K562 (cell line): ENCODE measurements around the gene SPAG9.

Experiments
- AFF4 ChIP-seq: sonication (generic); formaldehyde crosslinking; IDR thresholded peaks from 2 replicates; pipeline ENCODE4 v1.8.0; 2023; ENCODE audit warnings: mild to moderate bottlenecking, missing genetic modification reagents
- CCAR2 ChIP-seq: fragments of 200-400 bp; formaldehyde crosslinking; IDR thresholded peaks from 2 replicates; pipeline ENCODE4 v1.6.1; 2017; ENCODE audit warnings: mild to moderate bottlenecking, low read depth, low read length
- CREB1 ChIP-seq, 2 experiments: sonication (generic) in 1 of 2; formaldehyde crosslinking in 1 of 2; IDR thresholded peaks; 2 replicates each; pipeline versions ENCODE4 v1.6.1 to v1.8.0; 2012 to 2022; ENCODE audit warnings: inconsistent platforms in 1 of 2, mild to moderate bottlenecking in 1 of 2, missing genetic modification reagents in 1 of 2, moderate library complexity in 1 of 2
- CTCF ChIP-seq, 3 experiments: IDR thresholded peaks in 2 of 3; conservative IDR thresholded peaks in 1 of 3; 2 replicates each; pipeline ENCODE4 v1.5.1; 2011 to 2012; ENCODE audit warnings: low read length in 3 of 3, mild to moderate bottlenecking in 3 of 3, control low read depth in 2 of 3, improper control_type of control experiment in 1 of 3, inconsistent platforms in 1 of 3, low read depth in 1 of 3, mixed read lengths in 1 of 3, moderate library complexity in 1 of 3; ENCODE audit not compliant: insufficient read depth in 2 of 3
- EP300 ChIP-seq: IDR thresholded peaks from 2 replicates; pipeline ENCODE4 v1.6.1; 2012; ENCODE audit warnings: low read length, improper control_type of control experiment
- POLR2AphosphoS5 ChIP-seq: IDR thresholded peaks from 2 replicates; pipeline ENCODE4 v1.6.1; 2011; ENCODE audit warnings: mild to moderate bottlenecking, low read depth, low read length, moderate library complexity; ENCODE audit not compliant: control insufficient read depth, insufficient read depth
- SIRT6 ChIP-seq: IDR thresholded peaks from one replicate; pipeline ENCODE4 v1.6.1; 2012; ENCODE audit warnings: low read depth, mild to moderate bottlenecking, control low read depth, inconsistent platforms, low read length, moderate library complexity
- ZNF561 ChIP-seq: fragments of 450-650 bp; formaldehyde crosslinking; conservative IDR thresholded peaks from 2 replicates; pipeline ENCODE4 v1.4.0; 2020; ENCODE audit warnings: mild to moderate bottlenecking, moderate library complexity

GRCh38 chr17:51128076-51128475 is 7.4 kb upstream of the SPAG9 start:
- no peak for TF ChIP-seq AFF4 (CRISPR knock-in tag)
- TF ChIP-seq SIRT6, result no peak
- 0 out of 2 replicates have a peak, but pooled peaks have one; percentile 9 for TF ChIP-seq EP300
- no peak for TF ChIP-seq CCAR2
- TF ChIP-seq CTCF (IDR thresholded peaks at IDR 0.05 in 2 of 3, conservative IDR thresholded peaks at IDR 0.05 in 1 of 3; ENCODE audit: insufficient read depth in 2 of 3, low read depth in 1 of 3, low read length in 3 of 3), result no peak
- no peak for TF ChIP-seq CREB1 (IDR thresholded peaks at IDR 0.05)
- no peak for TF ChIP-seq CREB1 (CRISPR knock-in tag; IDR thresholded peaks at IDR 0.05)
- no peak for TF ChIP-seq ZNF561 (CRISPR knock-in tag)
- no peak for TF ChIP-seq POLR2AphosphoS5
